UCSD-AML1 (cell line): ENCODE measurements around the gene RNF144A.

ENCODE experiments used
- DNase-seq: peaks from one replicate; lab custom pipeline; 2025; ENCODE audit not compliant: unreplicated experiment; lab: John Stamatoyannopoulos, UW

The RNF144A gene

GRCh38 chr2:7071916-7072556 is 154.8 kb downstream of the RNF144A start:
- peak; percentile 29 for DNase-seq

GRCh38 chr2:7073901-7074300 is 156.7 kb downstream of the RNF144A start:
- no peak for DNase-seq

GRCh38 chr2:7075834-7076233 is 158.6 kb downstream of the RNF144A start:
- DNase-seq = no peak

GRCh38 chr2:7077660-7078267 is 160.6 kb downstream of the RNF144A start:
- no peak for DNase-seq

GRCh38 chr2:7083580-7084509 is 166.6 kb downstream of the RNF144A start:
- DNase-seq = peak; percentile 28

- DNase-seq = no peak
These were observed 167.4 kb downstream of the RNF144A start for GRCh38 chr2:7084601-7085000.

DNA sequence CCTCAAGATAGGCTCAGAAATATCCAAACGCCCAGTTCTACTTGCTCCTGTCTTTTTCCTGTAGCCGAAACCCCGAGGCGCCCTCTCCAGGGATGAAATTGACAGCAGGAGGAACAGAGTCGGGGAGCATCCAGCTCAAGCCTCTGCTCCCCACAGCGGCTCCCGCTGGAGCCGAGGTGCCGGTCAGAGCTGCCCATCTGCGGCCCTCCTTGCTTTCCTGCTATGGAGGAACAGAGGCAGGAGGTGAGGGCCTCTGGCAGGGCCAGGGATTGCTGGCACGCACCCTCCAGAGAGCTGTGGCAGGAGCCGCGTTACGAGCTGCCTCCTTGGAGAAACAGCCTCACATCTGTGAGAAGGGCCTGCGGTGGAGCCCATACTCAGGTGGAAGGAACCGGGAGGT is 172.1 kb downstream of the RNF144A start:
- no peak for DNase-seq

GRCh38 chr2:7089898-7090510 is 172.8 kb downstream of the RNF144A start:
- no peak for DNase-seq

DNA sequence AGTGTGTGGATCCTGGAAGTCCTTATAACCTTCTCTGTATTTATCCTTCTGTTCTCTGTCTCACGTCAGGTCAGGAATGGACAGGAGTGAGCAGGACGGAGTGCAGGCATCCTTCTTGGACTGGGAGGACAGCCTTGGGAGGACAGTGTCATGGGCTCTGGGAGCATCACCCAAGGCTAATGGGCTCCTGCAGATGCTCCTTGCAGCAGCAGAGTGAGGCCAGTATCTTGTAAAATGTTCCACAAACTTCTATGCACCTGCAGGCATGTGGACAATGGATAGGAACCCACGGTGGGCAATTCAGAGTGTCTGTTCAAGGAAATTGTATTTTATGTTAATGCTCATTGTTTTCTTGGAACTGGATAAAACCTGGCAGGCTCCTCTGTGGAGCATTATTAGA is 176.2 kb downstream of the RNF144A start:
- DNase-seq = no peak
